AG04450 (cell line): ENCODE measurements around the gene RGS9. TPM values are rescaled to one million over a fixed set of nuclear protein-coding genes. Genes with fewer than 3 reads are reported as not detected.

ENCODE experiments used
- CTCF ChIA-PET: fragments of 300-600, 350-600 bp; formaldehyde crosslinking; extraction: SDS; loops from one replicate; lab custom pipeline; 2022; ENCODE audit warnings: antibody characterized with exemption, inconsistent platforms; lab: Charles Lee
- POLR2A ChIA-PET: fragments of 350-600 bp; formaldehyde crosslinking; extraction: SDS; loops from one replicate; lab custom pipeline; 2021; ENCODE audit warnings: antibody characterized with exemption, inconsistent platforms; lab: Yijun Ruan, JAX
- DNase-seq: peaks from one replicate; pipeline ENCODE4 v3.0.0-alpha.2; 2011; ENCODE audit warnings: low read depth, low spot score
- H3K27ac ChIP-seq: one replicate; pipeline ENCODE4 v1.5.1; 2012; ENCODE audit warnings: low read depth, low read length, control low read depth
- H3K27me3 ChIP-seq: one replicate; pipeline ENCODE4 v1.6.0; 2012; ENCODE audit warnings: low read length; ENCODE audit not compliant: control insufficient read depth, insufficient read depth
- H3K4me3 ChIP-seq: 2 replicates; pipeline ENCODE4 v1.5.1; 2011; ENCODE audit warnings: mild to moderate bottlenecking, low read depth, low read length, control low read depth
- H3K9me3 ChIP-seq: 2 replicates; pipeline ENCODE4 v1.5.1; 2012; ENCODE audit warnings: low read length; ENCODE audit not compliant: control insufficient read depth, insufficient read depth
- polyA plus RNA-seq: library from polyadenylated mRNA; depleted of rRNA; stranded (reverse); fragments of >200 nt; gene quantifications from 2 replicates; pipeline ENCODE4 v1.2.3, GENCODE V29; 2011
- TF ChIP-seq, protein P1 (sequence below): IDR thresholded peaks from 2 replicates; pipeline ENCODE4 v1.5.1; 2011; ENCODE audit warnings: low read depth, low read length, control low read depth, inconsistent platforms

Gene RGS9
- polyA plus RNA-seq, 1 experiment = 2.1 TPM

DNA sequence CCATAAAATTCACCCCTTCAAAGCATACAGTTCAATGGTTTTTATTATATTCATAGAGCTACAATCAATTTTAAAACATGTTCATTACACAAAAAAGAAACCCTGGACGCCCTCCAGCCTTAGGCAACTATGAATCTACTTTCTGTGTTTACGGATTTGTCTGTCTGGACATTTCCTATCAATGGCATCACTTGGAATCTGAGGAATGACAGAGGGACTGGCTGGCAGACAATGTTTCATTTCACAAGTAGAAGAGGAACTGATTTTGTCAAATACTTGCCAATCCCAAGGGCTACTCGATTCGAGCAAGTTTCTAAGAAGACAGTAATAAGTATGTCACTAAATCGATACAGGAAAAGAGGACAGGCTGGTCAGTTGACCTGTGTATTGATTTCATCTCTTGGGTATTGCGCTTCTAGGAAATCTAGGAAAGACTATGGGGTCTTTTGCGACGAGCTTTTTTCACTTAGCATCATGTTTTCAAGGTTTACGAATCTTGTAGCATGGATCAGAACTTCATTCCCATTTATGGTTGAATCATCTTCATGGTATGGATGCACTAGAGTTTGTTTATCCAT, 56.6 kb downstream of the RGS9 start:
- ChIA-PET CTCF (interaction anchor here (0.9 kb wide), 1 partner anchor 255 kb away, joined by 4 read pairs; no protein-coding TSS in a partner anchor), POLR2A (interaction anchor here (0.5 kb wide), 1 partner anchor 71 kb away, joined by 3 read pairs; no protein-coding TSS in a partner anchor)
- no peaks in the 10 kb centered on the region for H3K27me3 ChIP-seq
- H3K27ac ChIP-seq = no peak overlapping the region
- no peak overlapping the region for H3K4me3 ChIP-seq
- DNase-seq = no peak
- TF ChIP-seq, protein P1, sequence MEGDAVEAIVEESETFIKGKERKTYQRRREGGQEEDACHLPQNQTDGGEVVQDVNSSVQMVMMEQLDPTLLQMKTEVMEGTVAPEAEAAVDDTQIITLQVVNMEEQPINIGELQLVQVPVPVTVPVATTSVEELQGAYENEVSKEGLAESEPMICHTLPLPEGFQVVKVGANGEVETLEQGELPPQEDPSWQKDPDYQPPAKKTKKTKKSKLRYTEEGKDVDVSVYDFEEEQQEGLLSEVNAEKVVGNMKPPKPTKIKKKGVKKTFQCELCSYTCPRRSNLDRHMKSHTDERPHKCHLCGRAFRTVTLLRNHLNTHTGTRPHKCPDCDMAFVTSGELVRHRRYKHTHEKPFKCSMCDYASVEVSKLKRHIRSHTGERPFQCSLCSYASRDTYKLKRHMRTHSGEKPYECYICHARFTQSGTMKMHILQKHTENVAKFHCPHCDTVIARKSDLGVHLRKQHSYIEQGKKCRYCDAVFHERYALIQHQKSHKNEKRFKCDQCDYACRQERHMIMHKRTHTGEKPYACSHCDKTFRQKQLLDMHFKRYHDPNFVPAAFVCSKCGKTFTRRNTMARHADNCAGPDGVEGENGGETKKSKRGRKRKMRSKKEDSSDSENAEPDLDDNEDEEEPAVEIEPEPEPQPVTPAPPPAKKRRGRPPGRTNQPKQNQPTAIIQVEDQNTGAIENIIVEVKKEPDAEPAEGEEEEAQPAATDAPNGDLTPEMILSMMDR = no peak
- H3K9me3 ChIP-seq = no peaks in the 10 kb centered on the region

DNA sequence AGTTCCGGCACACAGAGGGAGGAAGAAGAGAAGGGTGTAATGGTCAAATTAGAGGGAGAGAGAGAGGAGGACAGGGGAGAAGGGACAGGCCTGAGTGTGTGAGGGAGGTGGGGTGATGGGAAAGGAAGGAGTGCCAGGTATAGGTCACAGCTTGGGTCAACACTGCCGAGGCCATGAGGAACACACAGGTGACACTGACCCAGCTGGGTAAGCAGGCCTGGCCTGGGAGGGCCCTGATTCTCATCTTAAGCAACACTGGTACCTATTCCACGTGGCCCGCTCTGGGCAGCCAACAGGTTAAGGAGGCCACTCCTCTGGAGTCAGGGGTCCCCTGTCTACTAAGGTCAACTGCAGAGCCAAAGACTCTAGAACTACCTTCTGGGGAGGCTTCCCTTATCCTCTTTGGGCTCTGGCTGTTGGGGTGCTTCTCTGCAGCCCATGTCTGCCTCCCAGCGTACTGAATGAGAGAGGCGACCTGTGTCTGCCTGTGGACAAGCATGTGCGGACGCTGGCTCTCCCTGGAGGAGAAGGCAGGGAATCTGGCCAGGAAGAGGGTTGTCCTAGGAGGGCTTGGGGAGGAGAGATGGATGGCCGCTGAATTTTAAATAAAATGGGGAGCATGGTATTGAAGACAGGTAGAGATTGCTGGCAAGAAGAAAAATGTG, 57.6 kb downstream of the RGS9 start:
- POLR2A ChIA-PET = interaction anchor here (0.5 kb wide), 1 partner anchor 72 kb away, joined by 3 read pairs; no protein-coding TSS in a partner anchor
- H3K27me3 ChIP-seq = no peaks in the 10 kb centered on the region
- H3K9me3 ChIP-seq = no peaks in the 10 kb centered on the region
- TF ChIP-seq, protein P1 = no peak
- H3K27ac ChIP-seq = no peak overlapping the region
- DNase-seq = no peak
- no peak overlapping the region for H3K4me3 ChIP-seq
- CTCF ChIA-PET = interaction anchor here (0.9 to 1.0 kb wide), 2 partner anchors 256 to 267 kb away, joined by 4 to 9 read pairs; no protein-coding TSS in a partner anchor

DNA sequence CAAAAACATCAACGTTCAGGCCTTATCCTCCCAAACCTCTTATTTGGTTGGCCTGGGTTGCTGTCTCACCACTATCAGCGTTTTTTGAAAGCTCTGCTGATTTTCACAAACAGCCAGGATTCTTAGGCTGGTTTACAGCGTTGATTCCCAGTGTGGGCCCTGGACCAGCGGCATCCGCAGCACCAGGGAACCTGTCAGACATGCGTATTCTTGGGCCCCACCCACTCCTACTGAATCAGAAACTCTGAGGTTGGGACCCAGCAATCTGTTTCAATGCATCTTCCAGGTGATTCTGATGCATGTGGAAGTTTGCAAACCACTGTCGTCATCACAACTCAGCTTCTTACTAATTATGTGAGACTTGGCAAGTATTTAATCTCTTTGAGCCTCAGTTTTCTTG, 58.5 kb downstream of the RGS9 start:
- DNase-seq = no peak
- Histone ChIP-seq H3K27me3 (peaks cover under 1% of the 10 kb centered on the region), H3K4me3 (no peak overlapping the region), H3K9me3 (no peaks in the 10 kb centered on the region), H3K27ac (no peak overlapping the region)
- TF ChIP-seq, protein P1 = no peak
- POLR2A ChIA-PET = no interaction called here
- CTCF ChIA-PET = interaction anchor here (1.0 kb wide), 1 partner anchor 268 kb away, joined by 9 read pairs; no protein-coding TSS in a partner anchor

DNA sequence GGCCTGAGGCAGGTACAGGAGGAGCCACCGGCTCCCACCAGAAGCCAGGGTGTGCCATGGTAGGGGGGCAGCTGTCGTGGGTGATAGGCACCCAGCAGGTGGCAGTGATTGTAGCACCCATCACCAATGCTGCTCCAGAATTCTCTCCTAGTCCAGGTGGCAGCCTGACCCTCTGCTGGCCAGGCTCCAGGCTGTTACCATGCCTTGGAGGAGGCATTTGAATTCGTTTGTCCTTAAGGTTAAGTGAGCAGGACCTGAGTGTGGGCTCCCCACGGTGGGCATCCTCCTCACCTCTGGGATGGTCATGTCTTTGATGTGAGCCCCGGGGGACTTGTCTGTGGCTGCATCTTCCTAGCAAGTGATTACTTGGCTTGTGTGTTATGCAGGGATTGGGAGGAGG, 59.4 kb downstream of the RGS9 start:
- POLR2A ChIA-PET = no interaction called here
- peaks cover 4% of the 10 kb centered on the region for H3K27me3 ChIP-seq
- no peak overlapping the region for H3K4me3 ChIP-seq
- H3K9me3 ChIP-seq = no peaks in the 10 kb centered on the region
- no peak overlapping the region for H3K27ac ChIP-seq
- CTCF ChIA-PET = interaction anchor here (0.7 to 1.6 kb wide), 2 partner anchors 10 to 150 kb away, joined by 3 to 5 read pairs; no protein-coding TSS in a partner anchor
- TF ChIP-seq, protein P1 = no peak
- DNase-seq = no peak

DNA sequence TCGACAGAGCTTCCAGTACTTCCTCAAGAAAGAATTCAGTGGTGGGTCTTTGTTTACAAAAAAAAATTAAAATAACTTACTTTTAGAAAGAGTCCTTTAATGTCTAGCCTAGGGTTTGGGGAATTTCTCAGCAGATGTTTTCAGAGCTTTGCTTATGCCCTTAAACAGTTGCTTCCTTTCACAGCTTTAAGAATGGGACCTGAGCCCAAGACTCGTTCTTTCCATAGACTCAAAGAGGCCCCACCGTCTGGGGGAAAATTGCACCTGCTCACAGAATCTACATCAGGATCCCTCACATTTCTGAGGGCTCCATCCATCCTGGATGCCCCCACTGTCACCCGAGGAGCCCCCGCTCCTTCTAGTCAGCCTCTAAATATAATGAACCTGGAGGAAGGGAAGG, 60.0 kb downstream of the RGS9 start:
- Histone ChIP-seq H3K27me3 (peaks cover 4% of the 10 kb centered on the region), H3K9me3 (no peaks in the 10 kb centered on the region), H3K4me3 (no peak overlapping the region), H3K27ac (no peak overlapping the region)
- TF ChIP-seq, protein P1 = no peak
- POLR2A ChIA-PET = no interaction called here
- CTCF ChIA-PET = interaction anchor here (0.7 to 1.7 kb wide), 6 partner anchors 11 to 151 kb away, joined by 3 to 7 read pairs (median 3); no protein-coding TSS in a partner anchor
- no peak for DNase-seq
